Measurements from ENCODE around the gene IQCH. TPM values are rescaled to one million over a fixed set of nuclear protein-coding genes. Genes with fewer than 3 reads are reported as not detected.

IQCH gene
- total and polyA plus RNA-seq, 10 donors = 0.12 to 2.3 (median 1.3) TPM

DNA sequence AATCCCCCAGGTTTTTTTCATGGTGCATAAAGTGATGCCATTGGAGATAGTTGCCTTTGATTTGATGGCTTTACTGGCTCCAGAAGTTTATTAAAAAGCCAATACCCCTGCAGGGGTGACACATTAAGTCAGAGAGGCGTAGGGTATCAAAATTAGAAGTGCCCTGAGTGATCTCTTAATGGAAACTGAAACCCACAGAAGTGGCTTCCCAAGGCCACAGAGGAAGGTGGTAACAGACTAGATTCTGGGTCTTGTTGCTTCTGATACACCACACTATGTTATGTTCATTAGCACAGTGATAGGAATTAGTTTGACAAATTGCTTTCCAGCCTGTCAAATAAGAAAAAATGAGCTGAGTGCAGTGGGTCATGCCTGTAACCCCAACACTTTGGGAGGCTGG lies 112.3 kb downstream of the IQCH start:
- no peak for TF ChIP-seq POLR2AphosphoS5 (IDR thresholded peaks at IDR 0.05)
- no peak for TF ChIP-seq POLR2A (IDR thresholded peaks at IDR 0.05)
- TF ChIP-seq CTCF (IDR thresholded peaks at IDR 0.05 in 8 of 11, conservative IDR thresholded peaks at IDR 0.05 in 3 of 11) = no peak
- intact Hi-C loops (cut with DNase I; ENCODE audit: low total_unique reads) = no loop called here

GRCh38 chr15:67369359-67369998 lies 114.9 kb downstream of the IQCH start:
- H3K4me1 ChIP-seq = no peaks in the 10 kb centered on the region
- no peak overlapping the region for H3K4me3 ChIP-seq
- intact Hi-C loops (cut with DNase I; ENCODE audit: low total_unique reads) = no loop called here
- WGBS, 5 donors = 86 to 93% (median 92%) methylated on average over 2 of the region's 2 CpGs
- no peak for DNase-seq
- no peaks in the 10 kb centered on the region for H3K9me3 ChIP-seq
- no peaks in the 10 kb centered on the region for H3K36me3 ChIP-seq
- TF ChIP-seq CTCF (IDR thresholded peaks at IDR 0.05 in 8 of 11, conservative IDR thresholded peaks at IDR 0.05 in 3 of 11) = no peak
- no peak for TF ChIP-seq POLR2A (IDR thresholded peaks at IDR 0.05)
- no peak for TF ChIP-seq POLR2AphosphoS5 (IDR thresholded peaks at IDR 0.05)
- H3K27ac ChIP-seq = no peak overlapping the region
- H3K27me3 ChIP-seq (replicated peaks in 1 of 7) = no peaks in the 10 kb centered on the region

More for the DNA sequence above, 112.3 kb downstream of the IQCH start:
- no peak for DNase-seq
- WGBS, 5 donors = 42 to 78% (median 62%) methylated on average over 1 of the region's 1 CpG
- peaks cover 0 to 4% (median 0%) of the 10 kb centered on the region in 8 donors for H3K9me3 ChIP-seq
- no peak overlapping the region for H3K27ac ChIP-seq
- H3K36me3 ChIP-seq = no peaks in the 10 kb centered on the region
- H3K27me3 ChIP-seq (replicated peaks in 1 of 7) = no peaks in the 10 kb centered on the region
- no peak overlapping the region for H3K4me3 ChIP-seq
- no peaks in the 10 kb centered on the region for H3K4me1 ChIP-seq

DNA sequence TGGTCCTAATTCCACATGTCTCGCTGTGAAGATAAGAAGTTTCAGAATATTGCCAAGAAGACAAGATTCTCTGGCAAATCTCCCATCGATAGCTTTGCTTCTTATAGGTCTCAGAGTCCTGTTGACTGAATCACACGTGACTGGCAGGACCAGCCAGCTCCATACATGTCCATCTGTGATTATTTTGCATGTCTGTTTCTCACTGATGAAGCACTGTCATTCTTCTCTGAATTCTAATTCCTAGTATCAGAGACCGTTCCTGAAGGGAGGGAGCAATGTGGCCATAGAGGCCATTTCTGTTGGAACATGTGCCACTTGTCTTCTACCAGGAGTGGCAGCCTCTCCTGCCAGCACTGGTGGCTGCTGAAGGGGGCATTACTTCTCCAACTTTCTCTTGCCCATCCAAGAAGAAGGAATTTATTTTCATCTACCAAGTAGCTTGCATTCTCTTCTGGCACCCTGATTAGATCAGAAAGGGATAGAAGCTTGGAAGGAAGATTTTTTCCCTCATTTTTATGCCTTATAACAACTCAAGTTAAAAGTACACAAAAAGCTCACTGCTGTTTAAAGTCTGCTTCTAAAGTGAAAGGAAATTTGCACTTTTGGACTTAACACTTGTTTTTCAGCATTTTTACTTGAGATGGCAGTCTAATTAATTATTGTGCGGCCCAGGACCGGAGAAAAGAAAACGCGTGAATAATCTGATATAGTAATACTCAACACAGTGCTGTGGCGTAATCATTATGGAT lies 115.8 kb downstream of the IQCH start:
- 90 to 95% (median 92%) methylated on average over 9 of the region's 9 CpGs for WGBS, 5 donors
- H3K4me3 ChIP-seq = no peak overlapping the region
- no peak overlapping the region for H3K27ac ChIP-seq

More for the DNA sequence above, 115.8 kb downstream of the IQCH start:
- H3K9me3 ChIP-seq = no peaks in the 10 kb centered on the region
- no peaks in the 10 kb centered on the region for H3K27me3 ChIP-seq (replicated peaks in 1 of 7)
- no peaks in the 10 kb centered on the region for H3K36me3 ChIP-seq
- no peaks in the 10 kb centered on the region for H3K4me1 ChIP-seq
- DNase-seq = no peak
- intact Hi-C loops (cut with DNase I; ENCODE audit: low total_unique reads) = no loop called here
- no peak for TF ChIP-seq CTCF (IDR thresholded peaks at IDR 0.05 in 8 of 11, conservative IDR thresholded peaks at IDR 0.05 in 3 of 11)
- no peak for TF ChIP-seq POLR2A (IDR thresholded peaks at IDR 0.05)
- no peak for TF ChIP-seq POLR2AphosphoS5 (IDR thresholded peaks at IDR 0.05)
